Adrenal gland (tissue), 12 donors: ENCODE measurements around the gene EFCC1. TPM values are rescaled to one million over a fixed set of nuclear protein-coding genes. Genes with fewer than 3 reads are reported as not detected.

ENCODE experiments used
- DNase-seq, 7 donors: peaks; one replicate each; pipeline ENCODE4 v3.0.0-alpha.2; 2019 to 2020
- H3K27ac ChIP-seq, 5 donors: fragments of 200-600 bp; sonication (generic) in 4 of 5; 1 replicate in 3 of 5; 2 replicates in 2 of 5; pipeline versions ENCODE4 v1.5.1 to v1.8.0; 2016 to 2020; ENCODE audit warnings: mild to moderate bottlenecking in 1 of 5
- H3K27me3 ChIP-seq: fragments of 200-600 bp; 2 replicates; pipeline ENCODE4 v1.8.0; 2021
- H3K36me3 ChIP-seq, 2 donors: fragments of 200-600 bp; replicated peaks in 1 of 2; 1 replicate in 1 of 2; 2 replicates in 1 of 2; pipeline versions ENCODE4 v1.5.1 to v1.8.0; 2018 to 2022
- H3K4me1 ChIP-seq, 2 donors: fragments of 200-600 bp; replicated peaks in 1 of 2; 1 replicate in 1 of 2; 2 replicates in 1 of 2; pipeline versions ENCODE4 v1.5.1 to v1.8.0; 2018 to 2021
- H3K4me3 ChIP-seq, 4 donors: fragments of 200-600 bp; sonication (generic) in 3 of 4; one replicate each; pipeline ENCODE4 v1.5.1; 2016 to 2018
- H3K9me3 ChIP-seq, 3 donors: fragments of 200-600 bp; sonication (generic) in 1 of 3; replicated peaks in 1 of 3; 1 replicate in 2 of 3; 2 replicates in 1 of 3; pipeline versions ENCODE4 v1.5.1 to v1.8.0; 2016 to 2021
- POLR2A ChIP-seq, 2 donors: fragments of 450-650 bp; IDR thresholded peaks; one replicate each; pipeline ENCODE4 v1.6.1; 2017; ENCODE audit warnings: antibody characterized with exemption in 2 of 2, mild to moderate bottlenecking in 2 of 2, moderate library complexity in 1 of 2
- WGBS, 4 donors: extraction: QIAGEN DNeasy Blood & Tissue Kit in 2 of 4; methylation state at CpG; one replicate each; pipeline versions ENCODE4 v1.1.5 to v1.1.7; 2013 to 2017; 5-methylcytosine and 5-hydroxymethylcytosine counted together
- intact Hi-C, 2 donors: fragments of 100-400 bp; cut with DNase I; formaldehyde crosslinking; loops; one replicate each; pipeline versions ENCODE4 v1.14.1 to v1.15.0; 2022 to 2023
- polyA plus RNA-seq, 3 donors: library from polyadenylated mRNA; stranded (reverse); fragments of 200-250 nt in 2 of 3; fragments of 350-450 nt in 1 of 3; fragmentation: Illumina TruSeq in 1 of 3; extraction: RNeasy Lipid Tissue Mini Kit (QIAGEN cat#74804) in 1 of 3; gene quantifications; one replicate each; pipeline ENCODE4 v1.2.3, GENCODE V29; 2013 to 2014
- total RNA-seq, 9 donors: library from RNA; depleted of rRNA in 4 of 9; stranded (reverse); fragments of >200 nt in 4 of 9; fragments of 120-200 nt in 1 of 9; fragmentation: NEBNext Ultra II Directional in 1 of 9; extraction: Animal tissue kit (Norgen Biotek cat#: 25700) in 1 of 9; gene quantifications; one replicate each; pipeline versions ENCODE4 v1.1.0 to v1.2.4, GENCODE V29; 2013 to 2023
- TF ChIP-seq, protein P1 (sequence below), 6 experiments: fragments of 450-650 bp in 4 of 6; fragments of 200-600 bp in 2 of 6; sonication (generic) in 1 of 6; IDR thresholded peaks; 1 replicate in 5 of 6; 2 replicates in 1 of 6; pipeline versions ENCODE4 v1.5.1 to v1.8.0; 2016 to 2021; ENCODE audit warnings: antibody characterized with exemption in 6 of 6, mild to moderate bottlenecking in 2 of 6, moderate library complexity in 1 of 6
- donor health status: healthy with polysubstance abuse.
- donor health status: Bipolar disorder and iron deficiency.
- donor health status: DM: yes; HTN: yes; CAD: no.
- donor health status: DM: no; HTN: no; CAD: no.
- donor health status: DM: no; HTN: no; CAD: no.
- donor health status: DM: yes; HTN: yes; CAD: no.

EFCC1 gene
- total and polyA plus RNA-seq, 12 donors = 0.46 to 6.0 (median 1.8) TPM

DNA sequence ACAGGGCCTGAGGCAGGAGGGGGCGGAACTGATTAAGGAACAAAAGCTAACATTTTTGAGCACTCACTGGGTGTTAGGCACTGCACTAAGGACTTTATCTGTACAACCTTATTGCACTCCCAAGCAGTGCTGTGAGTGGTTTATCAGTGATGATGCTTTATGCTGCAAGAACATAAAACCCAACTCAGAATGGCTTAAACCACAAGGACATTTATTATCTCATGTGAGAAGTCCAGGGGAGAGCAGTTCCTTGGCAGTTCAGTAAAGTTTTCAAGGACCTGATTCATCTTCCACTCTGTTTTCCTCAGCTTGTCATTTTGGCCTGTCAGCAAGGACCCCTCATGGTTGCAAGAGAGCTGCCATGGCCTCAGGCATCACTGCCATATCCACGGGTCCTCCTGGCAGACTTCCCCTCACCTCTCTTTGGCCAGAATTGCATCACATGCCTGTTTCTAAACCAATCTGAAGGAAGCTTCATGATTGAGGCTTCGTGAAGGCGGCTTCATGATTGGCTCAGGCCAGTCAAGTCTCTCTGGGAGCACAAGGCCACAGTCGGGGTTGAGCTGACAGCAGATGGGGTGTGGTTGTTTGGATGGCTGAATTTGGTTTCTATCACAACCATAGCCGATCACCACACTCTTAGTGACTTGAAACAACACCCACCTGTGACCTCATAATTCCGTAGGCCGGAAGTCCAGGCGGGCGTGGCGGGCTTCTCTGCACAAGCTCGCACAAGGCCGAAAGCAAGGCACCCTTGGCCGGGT, 15.8 kb downstream of the EFCC1 start:
- intact Hi-C loops = no loop called here
- H3K4me3 ChIP-seq = no peak overlapping the region
- 67 to 81% (median 72%) methylated on average over 12 to 14 of the region's 14 CpGs for WGBS, 4 donors
- H3K36me3 ChIP-seq = no peaks in the 10 kb centered on the region
- H3K9me3 ChIP-seq = no peaks in the 10 kb centered on the region
- DNase-seq = peak in 1 of 7 donors; percentile 41
- peak overlapping the region in 2 of 5 donors; percentile 60 to 63 for H3K27ac ChIP-seq
- peaks cover 5 to 28% of the 10 kb centered on the region in 2 donors for H3K4me1 ChIP-seq
- TF ChIP-seq, protein P1, sequence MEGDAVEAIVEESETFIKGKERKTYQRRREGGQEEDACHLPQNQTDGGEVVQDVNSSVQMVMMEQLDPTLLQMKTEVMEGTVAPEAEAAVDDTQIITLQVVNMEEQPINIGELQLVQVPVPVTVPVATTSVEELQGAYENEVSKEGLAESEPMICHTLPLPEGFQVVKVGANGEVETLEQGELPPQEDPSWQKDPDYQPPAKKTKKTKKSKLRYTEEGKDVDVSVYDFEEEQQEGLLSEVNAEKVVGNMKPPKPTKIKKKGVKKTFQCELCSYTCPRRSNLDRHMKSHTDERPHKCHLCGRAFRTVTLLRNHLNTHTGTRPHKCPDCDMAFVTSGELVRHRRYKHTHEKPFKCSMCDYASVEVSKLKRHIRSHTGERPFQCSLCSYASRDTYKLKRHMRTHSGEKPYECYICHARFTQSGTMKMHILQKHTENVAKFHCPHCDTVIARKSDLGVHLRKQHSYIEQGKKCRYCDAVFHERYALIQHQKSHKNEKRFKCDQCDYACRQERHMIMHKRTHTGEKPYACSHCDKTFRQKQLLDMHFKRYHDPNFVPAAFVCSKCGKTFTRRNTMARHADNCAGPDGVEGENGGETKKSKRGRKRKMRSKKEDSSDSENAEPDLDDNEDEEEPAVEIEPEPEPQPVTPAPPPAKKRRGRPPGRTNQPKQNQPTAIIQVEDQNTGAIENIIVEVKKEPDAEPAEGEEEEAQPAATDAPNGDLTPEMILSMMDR (IDR thresholded peaks at IDR 0.05) = no peak
- no peak for TF ChIP-seq POLR2A (IDR thresholded peaks at IDR 0.05)
- H3K27me3 ChIP-seq = no peaks in the 10 kb centered on the region

DNA sequence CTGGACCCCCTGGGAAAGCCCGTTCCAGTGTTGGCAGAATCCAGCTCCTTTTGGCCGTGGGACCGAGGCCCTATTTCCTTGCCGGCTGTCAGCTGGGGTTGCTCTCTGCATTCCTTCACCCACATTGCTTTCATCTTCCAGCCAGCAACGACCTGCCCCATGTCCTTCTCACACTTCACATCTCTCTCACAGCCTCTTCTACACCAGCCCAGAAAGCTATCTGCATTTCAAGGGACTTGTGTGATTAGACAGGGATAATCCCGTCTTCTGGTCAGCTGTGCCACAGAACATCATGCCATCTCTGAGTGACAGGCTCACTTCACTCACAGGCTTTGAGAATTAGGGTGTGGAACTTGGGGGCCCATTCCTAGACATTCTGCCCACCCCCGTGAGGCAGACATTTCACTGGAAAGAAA, 16.4 kb downstream of the EFCC1 start:
- no peak for TF ChIP-seq POLR2A (IDR thresholded peaks at IDR 0.05)
- TF ChIP-seq, protein P1 (IDR thresholded peaks at IDR 0.05) = no peak
- Histone ChIP-seq H3K27ac (peak overlapping the region in 2 of 5 donors; percentile 60 to 63), H3K4me1 (peaks cover 5 to 32% of the 10 kb centered on the region in 2 donors), H3K9me3 (no peaks in the 10 kb centered on the region), H3K4me3 (no peak overlapping the region), H3K27me3 (no peaks in the 10 kb centered on the region), H3K36me3 (no peaks in the 10 kb centered on the region)
- 60 to 77% (median 69%) methylated on average over 7 of the region's 7 CpGs for WGBS, 4 donors
- DNase-seq = no peak
- intact Hi-C loops = no loop called here

DNA sequence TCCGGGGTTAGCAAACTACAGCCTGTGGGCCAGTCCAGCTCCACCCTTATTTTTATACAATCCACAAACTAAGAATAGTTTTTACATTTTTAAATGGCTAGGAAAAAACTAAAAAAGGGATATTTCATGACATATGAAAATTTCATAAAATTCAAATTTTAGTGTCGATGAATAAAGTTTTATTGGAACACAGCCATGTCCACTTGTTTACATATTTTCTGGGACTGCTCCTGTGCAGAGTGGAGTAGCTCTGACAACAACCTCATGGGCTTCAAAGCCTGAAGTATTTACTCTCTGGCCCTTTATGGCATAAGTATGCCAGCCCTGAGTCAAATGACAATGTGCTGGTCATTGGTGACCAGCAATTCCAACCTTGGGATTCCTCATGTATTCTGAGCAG, 17.2 kb downstream of the EFCC1 start:
- no peak for DNase-seq
- peaks cover 5 to 32% of the 10 kb centered on the region in 2 donors for H3K4me1 ChIP-seq
- no peaks in the 10 kb centered on the region for H3K9me3 ChIP-seq
- H3K4me3 ChIP-seq = no peak overlapping the region
- H3K27ac ChIP-seq = no peak overlapping the region
- intact Hi-C loops = no loop called here
- no peaks in the 10 kb centered on the region for H3K36me3 ChIP-seq
- no peaks in the 10 kb centered on the region for H3K27me3 ChIP-seq
- TF ChIP-seq, protein P1 (IDR thresholded peaks at IDR 0.05) = no peak
- no peak for TF ChIP-seq POLR2A (IDR thresholded peaks at IDR 0.05)
- 81 to 83% (median 82%) methylated on average over 2 of the region's 2 CpGs for WGBS, 4 donors

DNA sequence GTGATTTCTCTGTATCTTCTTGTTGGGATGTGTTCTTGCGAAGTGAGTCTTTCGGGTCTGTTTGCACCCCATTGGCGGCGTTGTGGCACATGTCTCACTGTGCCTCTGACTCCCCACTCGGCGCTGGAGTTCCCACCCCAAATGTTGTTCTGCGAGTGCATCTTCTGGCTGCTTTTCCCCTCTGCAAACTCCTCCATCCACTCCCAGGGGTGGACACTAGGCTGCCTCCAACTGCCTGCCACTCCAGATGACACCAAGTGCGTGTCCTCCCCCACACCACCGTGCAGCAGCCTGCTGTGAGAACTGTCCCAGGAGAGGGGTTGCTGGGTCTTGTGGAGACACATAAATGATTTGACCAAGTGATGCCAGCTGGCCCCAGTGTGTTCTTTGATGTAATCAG, 17.6 kb downstream of the EFCC1 start:
- TF ChIP-seq POLR2A (IDR thresholded peaks at IDR 0.05) = no peak
- TF ChIP-seq, protein P1 (IDR thresholded peaks at IDR 0.05) = no peak
- Histone ChIP-seq H3K27me3 (no peaks in the 10 kb centered on the region), H3K36me3 (no peaks in the 10 kb centered on the region), H3K4me1 (peaks cover 5 to 32% of the 10 kb centered on the region in 2 donors), H3K4me3 (no peak overlapping the region), H3K27ac (no peak overlapping the region), H3K9me3 (no peaks in the 10 kb centered on the region)
- WGBS, 4 donors = 92 to 95% (median 93%) methylated on average over 9 of the region's 9 CpGs
- DNase-seq = no peak
- intact Hi-C loops = no loop called here
